GM10248 (cell line): Measurements from ENCODE around the gene DSP.

Experiments
- CTCF ChIA-PET: fragments of 300-600 bp; sonication (Branson Sonifier 250); formaldehyde crosslinking; extraction: SDS; loops from one replicate; lab custom pipeline; 2021; ENCODE audit warnings: antibody characterized with exemption; lab: Yijun Ruan, JAX
- POLR2A ChIA-PET: fragments of 350-650 bp; sonication (Branson Sonifier 250); formaldehyde crosslinking; extraction: SDS; loops from one replicate; lab custom pipeline; 2020; ENCODE audit warnings: antibody characterized with exemption; lab: Yijun Ruan, JAX
- DNase-seq: peaks from one replicate; pipeline ENCODE4 v3.0.0; 2012; ENCODE audit errors: extremely low spot score
- TF ChIP-seq, protein P1 (sequence below): IDR thresholded peaks from 2 replicates; pipeline ENCODE4 v1.5.1; 2012; ENCODE audit warnings: mild to moderate bottlenecking, low read depth; ENCODE audit errors: extremely low read depth, missing control alignments, control extremely low read depth

DSP gene

GRCh38 chr6:7628479-7628878 lies 87.0 kb downstream of the DSP start:
- ChIA-PET CTCF (no interaction called here), POLR2A (no interaction called here)
- TF ChIP-seq, protein P1, sequence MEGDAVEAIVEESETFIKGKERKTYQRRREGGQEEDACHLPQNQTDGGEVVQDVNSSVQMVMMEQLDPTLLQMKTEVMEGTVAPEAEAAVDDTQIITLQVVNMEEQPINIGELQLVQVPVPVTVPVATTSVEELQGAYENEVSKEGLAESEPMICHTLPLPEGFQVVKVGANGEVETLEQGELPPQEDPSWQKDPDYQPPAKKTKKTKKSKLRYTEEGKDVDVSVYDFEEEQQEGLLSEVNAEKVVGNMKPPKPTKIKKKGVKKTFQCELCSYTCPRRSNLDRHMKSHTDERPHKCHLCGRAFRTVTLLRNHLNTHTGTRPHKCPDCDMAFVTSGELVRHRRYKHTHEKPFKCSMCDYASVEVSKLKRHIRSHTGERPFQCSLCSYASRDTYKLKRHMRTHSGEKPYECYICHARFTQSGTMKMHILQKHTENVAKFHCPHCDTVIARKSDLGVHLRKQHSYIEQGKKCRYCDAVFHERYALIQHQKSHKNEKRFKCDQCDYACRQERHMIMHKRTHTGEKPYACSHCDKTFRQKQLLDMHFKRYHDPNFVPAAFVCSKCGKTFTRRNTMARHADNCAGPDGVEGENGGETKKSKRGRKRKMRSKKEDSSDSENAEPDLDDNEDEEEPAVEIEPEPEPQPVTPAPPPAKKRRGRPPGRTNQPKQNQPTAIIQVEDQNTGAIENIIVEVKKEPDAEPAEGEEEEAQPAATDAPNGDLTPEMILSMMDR, result no peak
- no peak for DNase-seq

DNA sequence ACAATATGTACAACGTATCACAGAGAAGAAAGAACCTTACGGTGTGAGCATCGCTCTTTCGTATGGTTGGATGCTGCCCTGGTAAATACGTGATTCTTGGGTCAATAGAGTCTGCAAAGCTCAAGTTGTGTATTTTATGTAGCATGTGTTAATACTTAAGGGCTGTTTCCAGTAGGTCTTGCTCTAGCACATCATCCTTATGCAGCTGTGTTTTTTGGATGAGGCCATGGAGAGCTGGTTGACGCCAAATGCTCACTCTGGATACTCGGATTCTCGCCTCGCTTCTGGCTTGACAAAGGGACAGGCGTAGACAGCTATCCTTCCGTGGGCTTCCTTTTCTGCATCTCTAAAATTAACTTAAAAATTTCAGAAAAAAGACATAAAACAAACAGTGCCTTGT lies 87.4 kb downstream of the DSP start:
- POLR2A ChIA-PET, result no interaction called here
- no peak for DNase-seq
- CTCF ChIA-PET, result interaction anchor here (1.0 kb wide), 1 partner anchor 13 kb away, joined by 4 read pairs; no protein-coding TSS in a partner anchor
- TF ChIP-seq, protein P1, result no peak

- DNase-seq, result no peak
- TF ChIP-seq, protein P1, result no peak
- ChIA-PET CTCF (interaction anchor here (1.0 kb wide), 1 partner anchor 14 kb away, joined by 4 read pairs; no protein-coding TSS in a partner anchor), POLR2A (no interaction called here)
These were observed 87.8 kb downstream of the DSP start for GRCh38 chr6:7629321-7629720.

DNA sequence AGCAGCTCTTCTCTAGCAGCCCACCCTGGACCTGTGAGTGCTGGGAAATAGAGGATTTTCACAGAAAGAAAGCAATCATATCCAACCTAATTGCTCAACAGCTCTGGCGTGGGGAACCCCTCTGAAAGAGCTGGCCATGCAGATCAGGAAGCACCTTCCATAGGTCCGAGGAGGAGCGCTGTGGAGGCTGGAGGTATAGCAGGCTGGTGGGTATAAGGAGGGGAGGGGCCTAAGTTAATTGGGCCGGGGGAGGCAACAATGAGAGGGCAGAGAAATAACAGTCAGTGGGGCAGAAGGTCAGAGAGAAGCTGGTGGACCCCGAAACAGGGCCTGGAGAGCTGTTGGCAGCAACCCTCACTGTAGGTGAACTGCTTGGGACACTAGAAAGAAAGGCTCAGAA lies 89.3 kb downstream of the DSP start:
- ChIA-PET CTCF (interaction anchor here (0.7 to 1.5 kb wide), 3 partner anchors 10 to 355 kb away, joined by 3 to 4 read pairs (median 3); no protein-coding TSS in a partner anchor), POLR2A (no interaction called here)
- DNase-seq, result no peak
- TF ChIP-seq, protein P1, result no peak

DNA sequence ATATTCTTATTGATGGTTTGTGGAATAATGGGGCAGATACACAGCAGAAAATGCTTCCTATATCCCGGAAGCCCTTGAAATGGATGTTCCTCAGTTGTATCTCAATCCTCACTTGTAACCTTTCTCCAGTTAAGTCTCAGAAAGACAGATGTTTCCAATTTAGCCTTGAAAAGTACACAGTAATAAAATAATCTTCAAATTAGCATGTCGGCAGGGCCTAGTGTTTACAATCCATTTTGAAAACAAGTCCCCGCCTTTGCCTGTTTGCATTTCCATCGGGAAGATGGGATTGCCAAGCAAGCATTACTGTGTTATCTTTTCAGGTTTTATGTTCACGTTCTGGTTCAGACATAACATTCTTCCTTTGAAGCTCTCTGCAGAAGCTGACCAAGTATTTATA lies 90.0 kb downstream of the DSP start:
- ChIA-PET CTCF (interaction anchor here (1.0 to 1.5 kb wide), 2 partner anchors 10 to 356 kb away, joined by 3 to 4 read pairs; no protein-coding TSS in a partner anchor), POLR2A (no interaction called here)
- TF ChIP-seq, protein P1, result no peak
- no peak for DNase-seq

- TF ChIP-seq, protein P1, result no peak
- ChIA-PET CTCF (interaction anchor here (0.8 to 1.0 kb wide), 2 partner anchors 9 to 18 kb away, joined by 3 read pairs; no protein-coding TSS in a partner anchor), POLR2A (no interaction called here)
- no peak for DNase-seq
These were observed 91.2 kb downstream of the DSP start for GRCh38 chr6:7632501-7633290.
